Measurements from ENCODE around the gene PTPRM. TPM values are rescaled to one million over a fixed set of nuclear protein-coding genes. Genes with fewer than 3 reads are reported as not detected.

Gene PTPRM
- polyA plus RNA-seq, 1 of the 3 experiments (the other 2 are of a cell fraction): 16.0 TPM

DNA sequence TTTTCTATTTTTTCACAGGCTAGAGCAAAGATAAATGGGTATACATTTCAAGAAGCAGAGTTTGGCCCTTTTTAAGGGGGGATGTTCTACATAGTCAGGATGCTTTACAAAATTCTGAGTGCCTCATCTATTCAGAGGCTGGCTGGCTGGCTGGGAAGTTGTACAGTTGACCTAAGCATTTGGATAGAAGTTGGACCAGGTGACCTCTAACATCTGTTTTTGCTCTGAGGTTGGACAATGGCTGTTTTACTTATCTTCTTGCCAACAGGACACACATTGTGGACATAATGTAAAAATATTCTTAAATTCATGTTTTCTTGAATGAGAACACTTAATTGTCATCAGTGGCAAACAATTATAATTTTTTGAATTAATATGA, 205.4 kb downstream of the PTPRM start:
- Histone ChIP-seq H3K9me3 (no peaks in the 10 kb centered on the region), H3K4me1 (ENCODE audit: control insufficient read depth in 1 of 2, insufficient read depth in 2 of 2, low read depth in 1 of 2, low read length in 1 of 2) (peaks cover 0 to 5% of the 10 kb centered on the region in 2 experiments; a peak in 2 of 4 replicates), H3K79me2 (ENCODE audit: insufficient read depth) (no peaks in the 10 kb centered on the region), H4K20me1 (ENCODE audit: insufficient read depth) (no peaks in the 10 kb centered on the region), H2AFZ (ENCODE audit: low read depth) (no peak overlapping the region), H3K4me3 (ENCODE audit: low read depth in 2 of 2, low read length in 1 of 2) (no peak overlapping the region), H3K27me3 (ENCODE audit: insufficient read depth) (no peaks in the 10 kb centered on the region), H3K9ac (no peak overlapping the region), H3F3A (replicated peaks; ENCODE audit: insufficient read depth) (no peaks in the 10 kb centered on the region), H3K36me3 (replicated peaks in 1 of 2; ENCODE audit: control insufficient read depth in 1 of 2, insufficient read depth in 2 of 2, low read length in 1 of 2) (no peaks in the 10 kb centered on the region), H3K27ac (ENCODE audit: low read depth in 2 of 2, low read length in 1 of 2) (peak overlapping the region in 1 of 2 experiments; percentile 48; a peak in 1 of 4 replicates), H3K9me2 (no peaks in the 10 kb centered on the region), H3K4me2 (no peak overlapping the region)
- no peak for TF ChIP-seq IRF3 (IDR thresholded peaks at IDR 0.05; ENCODE audit: low read depth, low read length)
- no peak for TF ChIP-seq GABPA (IDR thresholded peaks at IDR 0.05; ENCODE audit: low read depth)
- TF ChIP-seq GATA2 (CRISPR knock-in tag; IDR thresholded peaks at IDR 0.05): no peak
- no peak for TF ChIP-seq EZH2phosphoT487 (IDR thresholded peaks at IDR 0.05; ENCODE audit: borderline replicate concordance, low read depth)
- no peak for TF ChIP-seq EP300 (IDR thresholded peaks at IDR 0.05; ENCODE audit: borderline replicate concordance in 1 of 2, low read depth in 1 of 2, low read length in 1 of 2)
- no peak for TF ChIP-seq YY1 (IDR thresholded peaks at IDR 0.05; ENCODE audit: low read depth)
- no peak for TF ChIP-seq POLR2AphosphoS5 (IDR thresholded peaks at IDR 0.05; ENCODE audit: low read depth, low read length)
- no peak for TF ChIP-seq FOSL2 (IDR thresholded peaks at IDR 0.05; ENCODE audit: borderline replicate concordance, low read depth)
- TF ChIP-seq, protein P1, sequence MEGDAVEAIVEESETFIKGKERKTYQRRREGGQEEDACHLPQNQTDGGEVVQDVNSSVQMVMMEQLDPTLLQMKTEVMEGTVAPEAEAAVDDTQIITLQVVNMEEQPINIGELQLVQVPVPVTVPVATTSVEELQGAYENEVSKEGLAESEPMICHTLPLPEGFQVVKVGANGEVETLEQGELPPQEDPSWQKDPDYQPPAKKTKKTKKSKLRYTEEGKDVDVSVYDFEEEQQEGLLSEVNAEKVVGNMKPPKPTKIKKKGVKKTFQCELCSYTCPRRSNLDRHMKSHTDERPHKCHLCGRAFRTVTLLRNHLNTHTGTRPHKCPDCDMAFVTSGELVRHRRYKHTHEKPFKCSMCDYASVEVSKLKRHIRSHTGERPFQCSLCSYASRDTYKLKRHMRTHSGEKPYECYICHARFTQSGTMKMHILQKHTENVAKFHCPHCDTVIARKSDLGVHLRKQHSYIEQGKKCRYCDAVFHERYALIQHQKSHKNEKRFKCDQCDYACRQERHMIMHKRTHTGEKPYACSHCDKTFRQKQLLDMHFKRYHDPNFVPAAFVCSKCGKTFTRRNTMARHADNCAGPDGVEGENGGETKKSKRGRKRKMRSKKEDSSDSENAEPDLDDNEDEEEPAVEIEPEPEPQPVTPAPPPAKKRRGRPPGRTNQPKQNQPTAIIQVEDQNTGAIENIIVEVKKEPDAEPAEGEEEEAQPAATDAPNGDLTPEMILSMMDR (IDR thresholded peaks at IDR 0.05): no peak
- TF ChIP-seq, protein P2, sequence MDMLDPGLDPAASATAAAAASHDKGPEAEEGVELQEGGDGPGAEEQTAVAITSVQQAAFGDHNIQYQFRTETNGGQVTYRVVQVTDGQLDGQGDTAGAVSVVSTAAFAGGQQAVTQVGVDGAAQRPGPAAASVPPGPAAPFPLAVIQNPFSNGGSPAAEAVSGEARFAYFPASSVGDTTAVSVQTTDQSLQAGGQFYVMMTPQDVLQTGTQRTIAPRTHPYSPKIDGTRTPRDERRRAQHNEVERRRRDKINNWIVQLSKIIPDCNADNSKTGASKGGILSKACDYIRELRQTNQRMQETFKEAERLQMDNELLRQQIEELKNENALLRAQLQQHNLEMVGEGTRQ (IDR thresholded peaks at IDR 0.05; ENCODE audit: borderline replicate concordance, low read depth, low read length): no peak
- TF ChIP-seq FOXM1 (IDR thresholded peaks at IDR 0.05; ENCODE audit: low read depth): no peak
- no peak for TF ChIP-seq TEAD4 (IDR thresholded peaks at IDR 0.05; ENCODE audit: borderline replicate concordance, insufficient read depth)
- no peak for TF ChIP-seq RFX5 (IDR thresholded peaks at IDR 0.05; ENCODE audit: low read length)
- no peak for TF ChIP-seq ELF1 (IDR thresholded peaks at IDR 0.05)
- no peak for TF ChIP-seq SMC3 (IDR thresholded peaks at IDR 0.05; ENCODE audit: low read depth, low read length)
- TF ChIP-seq TCF12 (IDR thresholded peaks at IDR 0.05): no peak
- no peak for TF ChIP-seq NFIC (IDR thresholded peaks at IDR 0.05; ENCODE audit: borderline replicate concordance)
- TF ChIP-seq FOXJ3 (CRISPR knock-in tag; IDR thresholded peaks at IDR 0.05): no peak
- TF ChIP-seq MEF2A (IDR thresholded peaks at IDR 0.05; ENCODE audit: borderline replicate concordance, low read depth): no peak
- no peak for DNase-seq
- ChIA-PET CTCF (interaction anchor here (2.0 kb wide), 1 partner anchor 11 kb away, joined by 4 read pairs; no protein-coding TSS in a partner anchor), POLR2A (no interaction called here)
